ENCODE data around the gene KRTAP4-7.
"Not testable (repeated sequence)": the region's sequence is repeated elsewhere in the genome, so short reads cannot be mapped to it uniquely, and the experiment has no call there.

KRTAP4-7 gene

GRCh38 chr17:41117846-41118386, 34.0 kb downstream of the KRTAP4-7 start, which contains the start of gene KRTAP4-11:
TSS of gene KRTAP4-11 (minus strand) at chr17:41118373. CDS start at chr17:41118315, 58 bp downstream.
- H3K36me3 ChIP-seq (ENCODE audit: control insufficient read depth, insufficient read depth, low read length); H3K4me1 ChIP-seq (ENCODE audit: control insufficient read depth, insufficient read depth, low read length); H3K27ac ChIP-seq (ENCODE audit: low read depth, low read length); H3K4me3 ChIP-seq (ENCODE audit: low read depth, low read length); H3K27me3 ChIP-seq (ENCODE audit: control insufficient read depth, insufficient read depth, low read length); H3K9ac ChIP-seq (ENCODE audit: low read length): not testable (repeated sequence)
- peaks cover 12% of the 10 kb centered on the region for H3K9me3 ChIP-seq (ENCODE audit: control insufficient read depth, insufficient read depth, low read depth, low read length)

GRCh38 chr17:41118721-41119120, 34.8 kb downstream of the KRTAP4-7 start:
- Histone ChIP-seq H3K27me3 (ENCODE audit: control insufficient read depth, insufficient read depth, low read length) (no peaks in the 10 kb centered on the region), H3K4me3 (ENCODE audit: low read depth, low read length) (no peak overlapping the region), H3K27ac (ENCODE audit: low read depth, low read length) (no peak overlapping the region), H3K4me1 (ENCODE audit: control insufficient read depth, insufficient read depth, low read length) (no peaks in the 10 kb centered on the region), H3K9ac (ENCODE audit: low read length) (no peak overlapping the region), H3K9me3 (ENCODE audit: control insufficient read depth, insufficient read depth, low read depth, low read length) (peaks cover 8% of the 10 kb centered on the region), H3K36me3 (ENCODE audit: control insufficient read depth, insufficient read depth, low read length) (no peaks in the 10 kb centered on the region)

- not testable (repeated sequence) for H3K9ac ChIP-seq (ENCODE audit: low read length)
Observed at GRCh38 chr17:41119696-41120690, 36.0 kb downstream of the KRTAP4-7 start.

GRCh38 chr17:41121742-41122141, 37.8 kb downstream of the KRTAP4-7 start:
- Histone ChIP-seq H3K36me3 (ENCODE audit: control insufficient read depth, insufficient read depth, low read length) (no peaks in the 10 kb centered on the region), H3K27ac (ENCODE audit: low read depth, low read length) (no peak overlapping the region), H3K27me3 (ENCODE audit: control insufficient read depth, insufficient read depth, low read length) (no peaks in the 10 kb centered on the region), H3K9me3 (ENCODE audit: control insufficient read depth, insufficient read depth, low read depth, low read length) (no peaks in the 10 kb centered on the region), H3K4me1 (ENCODE audit: control insufficient read depth, insufficient read depth, low read length) (no peaks in the 10 kb centered on the region), H3K9ac (ENCODE audit: low read length) (no peak overlapping the region), H3K4me3 (ENCODE audit: low read depth, low read length) (no peak overlapping the region)

More at GRCh38 chr17:41119696-41120690, 36.0 kb downstream of the KRTAP4-7 start:
- H3K9me3 ChIP-seq (ENCODE audit: control insufficient read depth, insufficient read depth, low read depth, low read length); H3K27me3 ChIP-seq (ENCODE audit: control insufficient read depth, insufficient read depth, low read length); H3K4me1 ChIP-seq (ENCODE audit: control insufficient read depth, insufficient read depth, low read length); H3K36me3 ChIP-seq (ENCODE audit: control insufficient read depth, insufficient read depth, low read length); H3K27ac ChIP-seq (ENCODE audit: low read depth, low read length); H3K4me3 ChIP-seq (ENCODE audit: low read depth, low read length): not testable (repeated sequence)

- not testable (repeated sequence) for H3K4me1 ChIP-seq (ENCODE audit: control insufficient read depth, insufficient read depth, low read length); H3K9ac ChIP-seq (ENCODE audit: low read length); H3K36me3 ChIP-seq (ENCODE audit: control insufficient read depth, insufficient read depth, low read length); H3K4me3 ChIP-seq (ENCODE audit: low read depth, low read length); H3K27ac ChIP-seq (ENCODE audit: low read depth, low read length); H3K9me3 ChIP-seq (ENCODE audit: control insufficient read depth, insufficient read depth, low read depth, low read length); H3K27me3 ChIP-seq (ENCODE audit: control insufficient read depth, insufficient read depth, low read length)
Observed at GRCh38 chr17:41123292-41123990, 39.5 kb downstream of the KRTAP4-7 start.

GRCh38 chr17:41123991-41124371, 40.0 kb downstream of the KRTAP4-7 start, which contains the start of gene KRTAP4-12:
TSS of gene KRTAP4-12 (minus strand) at chr17:41124182. CDS start at chr17:41124122, 60 bp downstream.
- H3K4me1 ChIP-seq (ENCODE audit: control insufficient read depth, insufficient read depth, low read length); H3K9me3 ChIP-seq (ENCODE audit: control insufficient read depth, insufficient read depth, low read depth, low read length); H3K9ac ChIP-seq (ENCODE audit: low read length); H3K27me3 ChIP-seq (ENCODE audit: control insufficient read depth, insufficient read depth, low read length); H3K4me3 ChIP-seq (ENCODE audit: low read depth, low read length); H3K27ac ChIP-seq (ENCODE audit: low read depth, low read length); H3K36me3 ChIP-seq (ENCODE audit: control insufficient read depth, insufficient read depth, low read length): not testable (repeated sequence)

GRCh38 chr17:41125064-41125463, 41.1 kb downstream of the KRTAP4-7 start:
- Histone ChIP-seq H3K27ac (ENCODE audit: low read depth, low read length) (no peak overlapping the region), H3K9me3 (ENCODE audit: control insufficient read depth, insufficient read depth, low read depth, low read length) (no peaks in the 10 kb centered on the region), H3K36me3 (ENCODE audit: control insufficient read depth, insufficient read depth, low read length) (no peaks in the 10 kb centered on the region), H3K4me1 (ENCODE audit: control insufficient read depth, insufficient read depth, low read length) (no peaks in the 10 kb centered on the region), H3K27me3 (ENCODE audit: control insufficient read depth, insufficient read depth, low read length) (no peaks in the 10 kb centered on the region), H3K4me3 (ENCODE audit: low read depth, low read length) (no peak overlapping the region), H3K9ac (ENCODE audit: low read length) (no peak overlapping the region)

- Histone ChIP-seq H3K27ac (ENCODE audit: low read depth, low read length) (no peak overlapping the region), H3K9me3 (ENCODE audit: control insufficient read depth, insufficient read depth, low read depth, low read length) (no peaks in the 10 kb centered on the region), H3K4me3 (ENCODE audit: low read depth, low read length) (no peak overlapping the region), H3K4me1 (ENCODE audit: control insufficient read depth, insufficient read depth, low read length) (no peaks in the 10 kb centered on the region), H3K36me3 (ENCODE audit: control insufficient read depth, insufficient read depth, low read length) (no peaks in the 10 kb centered on the region), H3K9ac (ENCODE audit: low read length) (no peak overlapping the region), H3K27me3 (ENCODE audit: control insufficient read depth, insufficient read depth, low read length) (no peaks in the 10 kb centered on the region)
Observed at GRCh38 chr17:41126412-41126811, 42.5 kb downstream of the KRTAP4-7 start.

GRCh38 chr17:41127371-41127770, 43.4 kb downstream of the KRTAP4-7 start:
- no peaks in the 10 kb centered on the region for H3K36me3 ChIP-seq (ENCODE audit: control insufficient read depth, insufficient read depth, low read length)
- no peaks in the 10 kb centered on the region for H3K4me1 ChIP-seq (ENCODE audit: control insufficient read depth, insufficient read depth, low read length)
- H3K9me3 ChIP-seq (ENCODE audit: control insufficient read depth, insufficient read depth, low read depth, low read length) = no peaks in the 10 kb centered on the region
- no peak overlapping the region for H3K9ac ChIP-seq (ENCODE audit: low read length)
- H3K27me3 ChIP-seq (ENCODE audit: control insufficient read depth, insufficient read depth, low read length) = no peaks in the 10 kb centered on the region
- no peak overlapping the region for H3K27ac ChIP-seq (ENCODE audit: low read depth, low read length)
- no peak overlapping the region for H3K4me3 ChIP-seq (ENCODE audit: low read depth, low read length)

- Histone ChIP-seq H3K9ac (ENCODE audit: low read length) (no peak overlapping the region), H3K27me3 (ENCODE audit: control insufficient read depth, insufficient read depth, low read length) (no peaks in the 10 kb centered on the region), H3K4me3 (ENCODE audit: low read depth, low read length) (no peak overlapping the region), H3K27ac (ENCODE audit: low read depth, low read length) (no peak overlapping the region), H3K36me3 (ENCODE audit: control insufficient read depth, insufficient read depth, low read length) (no peaks in the 10 kb centered on the region), H3K9me3 (ENCODE audit: control insufficient read depth, insufficient read depth, low read depth, low read length) (no peaks in the 10 kb centered on the region), H3K4me1 (ENCODE audit: control insufficient read depth, insufficient read depth, low read length) (no peaks in the 10 kb centered on the region)
Observed at GRCh38 chr17:41131979-41132378, 48.0 kb downstream of the KRTAP4-7 start.

Measured in HUES6 (cell line).